Measurements from ENCODE around the gene QSOX2.

The QSOX2 gene

GRCh38 chr9:136280535-136281315 lies 35.1 kb upstream of the QSOX2 start:
- TF ChIP-seq CTCF (IDR thresholded peaks at IDR 0.05; ENCODE audit: insufficient read depth, low read depth, low read length, missing control alignments), result no peak

GRCh38 chr9:136279471-136279870 lies 33.9 kb upstream of the QSOX2 start:
- DNase-seq (ENCODE audit: low read depth), result no peak
- no peak overlapping the region for H3K4me3 ChIP-seq (ENCODE audit: low read length)
- no peak for TF ChIP-seq CTCF (IDR thresholded peaks at IDR 0.05; ENCODE audit: insufficient read depth, low read depth, low read length, missing control alignments)

More at GRCh38 chr9:136280535-136281315, 35.1 kb upstream of the QSOX2 start:
- H3K4me3 ChIP-seq (ENCODE audit: low read length), result no peak overlapping the region
- DNase-seq (ENCODE audit: low read depth), result no peak

- TF ChIP-seq CTCF (IDR thresholded peaks at IDR 0.05; ENCODE audit: insufficient read depth, low read depth, low read length, missing control alignments), result no peak
- H3K4me3 ChIP-seq (ENCODE audit: low read length), result no peak overlapping the region
- DNase-seq (ENCODE audit: low read depth), result no peak
Measured at GRCh38 chr9:136278894-136279293, 33.3 kb upstream of the QSOX2 start.

- H3K4me3 ChIP-seq (ENCODE audit: low read length), result no peak overlapping the region
- TF ChIP-seq CTCF (IDR thresholded peaks at IDR 0.05; ENCODE audit: insufficient read depth, low read depth, low read length, missing control alignments), result no peak
- DNase-seq (ENCODE audit: low read depth), result no peak
Measured at GRCh38 chr9:136278221-136278620, 32.6 kb upstream of the QSOX2 start.

- no peak for DNase-seq (ENCODE audit: low read depth)
- no peak overlapping the region for H3K4me3 ChIP-seq (ENCODE audit: low read length)
- TF ChIP-seq CTCF (IDR thresholded peaks at IDR 0.05; ENCODE audit: insufficient read depth, low read depth, low read length, missing control alignments), result no peak
Measured at GRCh38 chr9:136277746-136278145, 32.1 kb upstream of the QSOX2 start.

- no peak overlapping the region for H3K4me3 ChIP-seq (ENCODE audit: low read length)
- no peak for DNase-seq (ENCODE audit: low read depth)
- no peak for TF ChIP-seq CTCF (IDR thresholded peaks at IDR 0.05; ENCODE audit: insufficient read depth, low read depth, low read length, missing control alignments)
Measured at GRCh38 chr9:136276716-136277115, 31.1 kb upstream of the QSOX2 start.
